A549 (cell line): ENCODE data around the gene PLCL1. TPM values are rescaled to one million over a fixed set of nuclear protein-coding genes. Genes with fewer than 3 reads are reported as not detected.

Experiments used
- ATAC-seq, 2 experiments: fragments of 200-7000 bp in 1 of 2; fragments of >200 bp in 1 of 2; cut with Nextera tagmentation in 1 of 2; cut with Tn5 transposase in 1 of 2; 3 replicates each; pipeline versions ENCODE4 v1.8.0 to v1.9.1; 2018 to 2020; ENCODE audit warnings: mild to moderate bottlenecking in 1 of 2, moderate library complexity in 1 of 2
- CTCF ChIA-PET: fragments of 300-600 bp; sonication (Branson Sonifier 250); formaldehyde crosslinking; extraction: SDS; loops from one replicate; lab custom pipeline; 2021; ENCODE audit warnings: antibody characterized with exemption, inconsistent platforms; lab: Yijun Ruan, JAX
- POLR2A ChIA-PET: fragments of 350-600 bp; formaldehyde crosslinking; extraction: SDS; loops from one replicate; lab custom pipeline; 2021; ENCODE audit warnings: antibody characterized with exemption, inconsistent platforms; lab: Yijun Ruan, JAX
- DNase-seq, 2 experiments: peaks; one replicate each; pipeline versions ENCODE4 v3.0.0 to v3.0.0-alpha.2; 2011 to 2016; ENCODE audit warnings: low read depth in 1 of 2, low spot score in 1 of 2
- FAIRE-seq: peaks from 2 replicates; lab custom pipeline; 2011; peaks lifted over from hg19 to GRCh38; lab: Jason Lieb, UNC
- H3K27ac ChIP-seq, 2 experiments: fragments of >200 bp; sonication (Bioruptor Twin); formaldehyde crosslinking; 3 replicates each; pipeline ENCODE4 v1.5.1; 2016 to 2017
- H3K4me1 ChIP-seq: fragments of >200 bp; sonication (Bioruptor Twin); formaldehyde crosslinking; 3 replicates; pipeline ENCODE4 v1.6.1; 2016
- H3K4me2 ChIP-seq: fragments of >200 bp; sonication (Bioruptor Twin); formaldehyde crosslinking; 3 replicates; pipeline ENCODE4 v1.6.1; 2016
- H3K4me3 ChIP-seq: fragments of >200 bp; sonication (Bioruptor Twin); formaldehyde crosslinking; 3 replicates; pipeline ENCODE4 v1.5.1; 2016
- H3K9me3 ChIP-seq: fragments of >200 bp; sonication (Bioruptor Twin); formaldehyde crosslinking; 3 replicates; pipeline ENCODE4 v1.6.1; 2016
- CEBPB ChIP-seq, 2 experiments: fragments of >200 bp in 1 of 2; sonication (Bioruptor Twin) in 1 of 2; formaldehyde crosslinking in 1 of 2; IDR thresholded peaks; 2 replicates each; pipeline ENCODE4 v1.6.1; 2012 to 2016
- FOSL2 ChIP-seq, 2 experiments: fragments of 450-650 bp in 1 of 2; fragments of >200 bp in 1 of 2; sonication (Bioruptor Twin) in 1 of 2; formaldehyde crosslinking; IDR thresholded peaks; 2 replicates each; pipeline versions ENCODE4 v1.5.0 to v1.6.1; 2016 to 2020; ENCODE audit warnings: mild to moderate bottlenecking in 1 of 2, moderate library complexity in 1 of 2
- GATA3 ChIP-seq: IDR thresholded peaks from 2 replicates; pipeline ENCODE4 v1.6.1; 2012; ENCODE audit warnings: borderline replicate concordance
- HDAC2 ChIP-seq: fragments of 200-600 bp; sonication (generic); IDR thresholded peaks from 2 replicates; pipeline ENCODE4 v1.6.1; 2016
- HEYL ChIP-seq: fragments of 250-450 bp; sonication (Bioruptor Pico); IDR thresholded peaks from 2 replicates; pipeline ENCODE4 v1.8.0; 2021; ENCODE audit warnings: mild to moderate bottlenecking, moderate library complexity
- HMGXB4 ChIP-seq: fragments of 250-450 bp; sonication (Bioruptor Pico); IDR thresholded peaks from 2 replicates; pipeline ENCODE4 v1.5.0; 2021; ENCODE audit warnings: mild to moderate bottlenecking, moderate library complexity, borderline replicate concordance
- HOXB13 ChIP-seq: fragments of 250-450 bp; sonication (Bioruptor Pico); IDR thresholded peaks from 2 replicates; pipeline ENCODE4 v1.5.0; 2020; ENCODE audit warnings: low read depth, mild to moderate bottlenecking, moderate library complexity
- JUNB ChIP-seq: fragments of >200 bp; sonication (Bioruptor Twin); formaldehyde crosslinking; IDR thresholded peaks from 2 replicates; pipeline ENCODE4 v1.6.1; 2016
- KDM1A ChIP-seq: fragments of 200-600 bp; sonication (generic); IDR thresholded peaks from 2 replicates; pipeline ENCODE4 v1.6.1; 2016; ENCODE audit warnings: low read depth, mild to moderate bottlenecking
- KDM5A ChIP-seq: fragments of 200-600 bp; sonication (generic); IDR thresholded peaks from 2 replicates; pipeline ENCODE4 v1.6.1; 2016; ENCODE audit warnings: antibody characterized with exemption, mild to moderate bottlenecking
- MAFK ChIP-seq: fragments of 450-650 bp; IDR thresholded peaks from 2 replicates; pipeline ENCODE4 v1.6.1; 2014; ENCODE audit not compliant: partially characterized antibody
- MAX ChIP-seq: IDR thresholded peaks from 2 replicates; pipeline ENCODE4 v1.6.1; 2012
- MAZ ChIP-seq: fragments of 150-350 bp; IDR thresholded peaks from 2 replicates; pipeline ENCODE4 v1.6.1; 2014; ENCODE audit warnings: antibody characterized with exemption, low read depth, low read length, borderline replicate concordance
- NR3C1 ChIP-seq: fragments of >200 bp; sonication (Bioruptor Twin); formaldehyde crosslinking; IDR thresholded peaks from 3 replicates; pipeline ENCODE4 v1.6.1; 2017
- PHF8 ChIP-seq: fragments of 200-600 bp; sonication (generic); IDR thresholded peaks from 2 replicates; pipeline ENCODE4 v1.6.1; 2016; ENCODE audit warnings: low read depth, mild to moderate bottlenecking, antibody characterized with exemption, moderate library complexity, borderline replicate concordance
- POLR2A ChIP-seq: IDR thresholded peaks from 2 replicates; pipeline ENCODE4 v1.6.1; 2012; ENCODE audit warnings: mild to moderate bottlenecking, low read length
- POLR2AphosphoS2 ChIP-seq: conservative IDR thresholded peaks from 2 replicates; pipeline ENCODE4 v1.6.1; 2012; ENCODE audit warnings: low read length, improper control_type of control experiment, inconsistent platforms
- RCOR1 ChIP-seq: fragments of 150-350 bp; IDR thresholded peaks from 2 replicates; pipeline ENCODE4 v1.6.1; 2014; ENCODE audit warnings: antibody characterized with exemption, low read length, low read depth
- RFX5 ChIP-seq: fragments of 450-650 bp; IDR thresholded peaks from 2 replicates; pipeline ENCODE4 v1.7.1; 2014; ENCODE audit warnings: antibody characterized with exemption, mild to moderate bottlenecking, moderate library complexity
- SMC3 ChIP-seq: fragments of >200 bp; sonication (Bioruptor Twin); formaldehyde crosslinking; IDR thresholded peaks from 3 replicates; pipeline ENCODE4 v1.6.1; 2018; ENCODE audit warnings: inconsistent platforms
- TP53 ChIP-seq: fragments of 250-450 bp; sonication (Bioruptor Pico); IDR thresholded peaks from 2 replicates; pipeline ENCODE4 v1.5.0; 2021; ENCODE audit warnings: mild to moderate bottlenecking, moderate library complexity
- ZNF302 ChIP-seq: fragments of 250-450 bp; sonication (Bioruptor Pico); IDR thresholded peaks from 2 replicates; pipeline ENCODE4 v1.9.0; 2021; ENCODE audit warnings: inconsistent platforms, mild to moderate bottlenecking, moderate library complexity
- ZSCAN20 ChIP-seq: fragments of 250-450 bp; sonication (Bioruptor Pico); IDR thresholded peaks from 2 replicates; pipeline ENCODE4 v1.8.0; 2022; ENCODE audit warnings: mild to moderate bottlenecking, moderate library complexity
- WGBS: methylation state at CpG from one replicate; pipeline ENCODE4 v1.1.6; 2017; ENCODE audit errors: missing lambda C conversion rate; 5-methylcytosine and 5-hydroxymethylcytosine counted together
- polyA plus RNA-seq, 4 experiments: library from polyadenylated mRNA; depleted of rRNA in 3 of 4; stranded (reverse); fragments of >200 nt; fragmentation: RNase III in 1 of 4; extraction: RNeasy Plus Mini Kit Qiagen cat#74134 plus additional on column Dnase treatment in 1 of 4; gene quantifications; 2 replicates in 3 of 4; 3 replicates in 1 of 4; pipeline ENCODE4 v1.2.3, GENCODE V29; 2011 to 2017
- TF ChIP-seq, protein P1 (sequence below): fragments of 450-650 bp; IDR thresholded peaks from 2 replicates; pipeline ENCODE4 v1.6.1; 2014; ENCODE audit warnings: antibody characterized with exemption

The PLCL1 gene
- polyA plus RNA-seq, 2 of the 4 experiments (the other 2 are of a cell fraction): 0.03 TPM

GRCh38 chr2:197996583-197996982, 192.2 kb downstream of the PLCL1 start:
- no peak for ATAC-seq
- H3K4me3 ChIP-seq: no peak overlapping the region
- no peaks in the 10 kb centered on the region for H3K9me3 ChIP-seq
- H3K4me2 ChIP-seq: no peak overlapping the region
- no peak overlapping the region for H3K27ac ChIP-seq
- WGBS: 2% methylated on average over 2 of the region's 2 CpGs
- TF ChIP-seq RFX5 (no peak), RCOR1 (no peak), CEBPB (IDR thresholded peaks at IDR 0.05) (no peak), NR3C1 (no peak), POLR2AphosphoS2 (no peak), KDM5A (no peak), PHF8 (no peak), MAX (no peak), MAZ (no peak), HDAC2 (no peak), SMC3 (no peak), FOSL2 (IDR thresholded peaks at IDR 0.05) (no peak), FOSL2 (CRISPR knock-in tag; IDR thresholded peaks at IDR 0.05) (no peak), TP53 (CRISPR knock-in tag) (no peak), ZSCAN20 (no peak)
- TF ChIP-seq, protein P1, sequence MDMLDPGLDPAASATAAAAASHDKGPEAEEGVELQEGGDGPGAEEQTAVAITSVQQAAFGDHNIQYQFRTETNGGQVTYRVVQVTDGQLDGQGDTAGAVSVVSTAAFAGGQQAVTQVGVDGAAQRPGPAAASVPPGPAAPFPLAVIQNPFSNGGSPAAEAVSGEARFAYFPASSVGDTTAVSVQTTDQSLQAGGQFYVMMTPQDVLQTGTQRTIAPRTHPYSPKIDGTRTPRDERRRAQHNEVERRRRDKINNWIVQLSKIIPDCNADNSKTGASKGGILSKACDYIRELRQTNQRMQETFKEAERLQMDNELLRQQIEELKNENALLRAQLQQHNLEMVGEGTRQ: no peak
- TF ChIP-seq, all 56 proteins: peak for 0
- CTCF ChIA-PET: no interaction called here
- no peaks in the 10 kb centered on the region for H3K4me1 ChIP-seq
- DNase-seq: no peak
- POLR2A ChIA-PET: no interaction called here
- FAIRE-seq: no peak

- no peak for ATAC-seq
- ChIA-PET CTCF (no interaction called here), POLR2A (no interaction called here)
- no peak for TF ChIP-seq MAX
- no peak for TF ChIP-seq POLR2A
- no peak for TF ChIP-seq JUNB
- no peak for TF ChIP-seq ZNF302
- FAIRE-seq: no peak
- Histone ChIP-seq H3K4me1 (no peaks in the 10 kb centered on the region), H3K27ac (no peak overlapping the region), H3K4me2 (no peak overlapping the region), H3K4me3 (no peak overlapping the region), H3K9me3 (no peaks in the 10 kb centered on the region)
- no peak for DNase-seq
- 18% methylated on average over 7 of the region's 7 CpGs for WGBS
Measured at GRCh38 chr2:197997083-197997541, 192.7 kb downstream of the PLCL1 start.

DNA sequence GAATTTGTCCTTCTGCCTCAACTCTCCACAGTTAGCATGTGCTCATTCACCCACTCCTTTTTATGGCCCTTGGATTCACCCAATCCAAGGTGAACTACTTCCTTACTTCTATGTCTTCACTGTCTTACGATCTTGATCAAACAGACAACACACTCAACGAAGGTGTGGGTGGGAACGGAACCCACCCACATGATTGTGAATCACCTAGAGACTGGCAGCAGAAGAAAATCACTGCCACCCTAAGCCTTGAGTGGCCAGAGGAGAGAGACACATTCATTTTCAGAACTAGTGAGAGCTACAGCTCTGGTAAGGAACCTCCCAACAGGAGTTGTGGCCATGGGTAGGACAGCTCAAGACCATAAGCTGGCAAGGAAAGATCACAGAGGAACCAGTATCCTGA, 194.3 kb downstream of the PLCL1 start:
- Histone ChIP-seq H3K27ac (no peak overlapping the region), H3K4me1 (no peaks in the 10 kb centered on the region), H3K9me3 (no peaks in the 10 kb centered on the region), H3K4me2 (no peak overlapping the region), H3K4me3 (no peak overlapping the region)
- WGBS: 34% methylated on average over 3 of the region's 3 CpGs
- ChIA-PET CTCF (interaction anchor here (1.2 kb wide), 1 partner anchor 299 kb away, joined by 3 read pairs; no protein-coding TSS in a partner anchor), POLR2A (no interaction called here)
- no peak for ATAC-seq
- no peak for DNase-seq
- FAIRE-seq: no peak
- TF ChIP-seq, protein P1: no peak
- TF ChIP-seq HOXB13 (CRISPR knock-in tag) (no peak), GATA3 (no peak), KDM1A (no peak), MAFK (no peak), HEYL (no peak), HMGXB4 (CRISPR knock-in tag) (no peak), RCOR1 (no peak)
- TF ChIP-seq, all 56 proteins: peak for 0
